ENCODE measurements around the gene CEP128.

GRCh38 chr14:80586131-80586530, 355.4 kb downstream of the CEP128 start:
- TF ChIP-seq POLR2A (IDR thresholded peaks at IDR 0.05; ENCODE audit: low read depth) (no peak), EP300 (IDR thresholded peaks at IDR 0.05) (no peak), POLR2AphosphoS5 (IDR thresholded peaks at IDR 0.05) (no peak)
- TF ChIP-seq, protein P1, sequence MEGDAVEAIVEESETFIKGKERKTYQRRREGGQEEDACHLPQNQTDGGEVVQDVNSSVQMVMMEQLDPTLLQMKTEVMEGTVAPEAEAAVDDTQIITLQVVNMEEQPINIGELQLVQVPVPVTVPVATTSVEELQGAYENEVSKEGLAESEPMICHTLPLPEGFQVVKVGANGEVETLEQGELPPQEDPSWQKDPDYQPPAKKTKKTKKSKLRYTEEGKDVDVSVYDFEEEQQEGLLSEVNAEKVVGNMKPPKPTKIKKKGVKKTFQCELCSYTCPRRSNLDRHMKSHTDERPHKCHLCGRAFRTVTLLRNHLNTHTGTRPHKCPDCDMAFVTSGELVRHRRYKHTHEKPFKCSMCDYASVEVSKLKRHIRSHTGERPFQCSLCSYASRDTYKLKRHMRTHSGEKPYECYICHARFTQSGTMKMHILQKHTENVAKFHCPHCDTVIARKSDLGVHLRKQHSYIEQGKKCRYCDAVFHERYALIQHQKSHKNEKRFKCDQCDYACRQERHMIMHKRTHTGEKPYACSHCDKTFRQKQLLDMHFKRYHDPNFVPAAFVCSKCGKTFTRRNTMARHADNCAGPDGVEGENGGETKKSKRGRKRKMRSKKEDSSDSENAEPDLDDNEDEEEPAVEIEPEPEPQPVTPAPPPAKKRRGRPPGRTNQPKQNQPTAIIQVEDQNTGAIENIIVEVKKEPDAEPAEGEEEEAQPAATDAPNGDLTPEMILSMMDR (IDR thresholded peaks at IDR 0.05) = no peak
